Pancreas (tissue), 10 donors: ENCODE data around the gene CFB. TPM values are rescaled to one million over a fixed set of nuclear protein-coding genes. Genes with fewer than 3 reads are reported as not detected.

Experiments used
- ATAC-seq, 4 donors: fragments of 200-7000 bp; cut with Tn5 transposase; one replicate each; pipeline versions ENCODE4 v1.8.0 to v1.9.1; 2020; ENCODE audit warnings: mild to moderate bottlenecking in 4 of 4, moderate library complexity in 4 of 4
- DNase-seq, 6 donors: peaks; one replicate each; pipeline ENCODE4 v3.0.0-alpha.2; 2020
- FAIRE-seq: peaks from 2 replicates; lab custom pipeline; 2012; peaks lifted over from hg19 to GRCh38; lab: Jason Lieb, UNC
- H3K27ac ChIP-seq, 4 donors: fragments of 200-600 bp; sonication (generic); 1 replicate in 3 of 4; 2 replicates in 1 of 4; pipeline versions ENCODE4 v1.5.0 to v1.8.0; 2020
- H3K27me3 ChIP-seq, 4 donors: fragments of 200-600 bp; one replicate each; pipeline ENCODE4 v1.8.0; 2021
- H3K36me3 ChIP-seq, 3 donors: fragments of 200-600 bp; sonication (generic) in 1 of 3; one replicate each; pipeline versions ENCODE4 v1.5.0 to v1.8.0; 2020 to 2021
- H3K4me1 ChIP-seq, 3 donors: fragments of 200-600 bp; one replicate each; pipeline ENCODE4 v1.8.0; 2021
- H3K4me3 ChIP-seq, 4 donors: fragments of 200-600 bp; sonication (generic) in 2 of 4; one replicate each; pipeline versions ENCODE4 v1.5.0 to v1.8.0; 2020 to 2021
- H3K9me3 ChIP-seq, 4 donors: fragments of 200-600 bp; one replicate each; pipeline ENCODE4 v1.8.0; 2021
- CTCF ChIP-seq, 4 donors: fragments of 200-600 bp; sonication (generic) in 3 of 4; IDR thresholded peaks; one replicate each; pipeline versions ENCODE4 v1.5.0 to v1.8.0; 2021; ENCODE audit warnings: antibody characterized with exemption in 4 of 4
- WGBS, 2 donors: extraction: QIAGEN DNeasy Blood & Tissue Kit; methylation state at CpG; one replicate each; pipeline ENCODE4 v1.1.7; 2013; 5-methylcytosine and 5-hydroxymethylcytosine counted together
- intact Hi-C, 3 donors: fragments of 100-400 bp; cut with DNase I; formaldehyde crosslinking; loops; one replicate each; pipeline versions ENCODE4 v1.11.1 to v1.14.2; 2022
- polyA plus RNA-seq, 2 donors: library from polyadenylated mRNA; stranded (reverse); fragments of 200-250 nt; gene quantifications; one replicate each; pipeline ENCODE4 v1.2.3, GENCODE V29; 2013
- total RNA-seq, 6 donors: library from RNA; stranded (reverse); fragmentation: NEBNext Ultra II Directional in 4 of 6; extraction: Animal tissue kit (Norgen Biotek cat#: 25700) in 4 of 6; gene quantifications; one replicate each; pipeline versions ENCODE4 v1.2.1 to v1.2.4, GENCODE V29; 2021 to 2023
- donor health status: healthy with polysubstance abuse.
- donor health status: DM: no; HTN: no; CAD: no; lungs with moderate emphysema.
- donor health status: DM: no; HTN: no; CAD: no.
- donor health status: control.
- donor health status: control.
- donor health status: Bipolar disorder and iron deficiency.
- donor health status: DM: yes; HTN: yes; CAD: no.
- donor health status: DM: no; HTN: no; CAD: no.
- donor health status: DM: no; HTN: no; CAD: no.
- donor health status: DM: yes; HTN: yes; CAD: no.

CFB gene
- total RNA-seq (100 to 1,000 TPM in 2 of 6 donors, 10 to 100 TPM in 4; 23.4 to 330 (median 57.1) TPM), polyA plus RNA-seq (100 to 1,000 TPM; 101 to 117 TPM)

- Histone ChIP-seq H3K4me1 (peaks cover 0 to 9% (median 0%) of the 10 kb centered on the region in 3 donors), H3K9me3 (no peaks in the 10 kb centered on the region), H3K27me3 (no peaks in the 10 kb centered on the region), H3K4me3 (peak within 1 kb of the TSS in 2 of 4 donors; percentile 2 to 42), H3K36me3 (no peaks in the 10 kb centered on the region), H3K27ac (peak within 1 kb of the TSS; percentile 51 to 85 (median 70))
- no peak for TF ChIP-seq CTCF (IDR thresholded peaks at IDR 0.05)
- 37 to 39% methylated on average over 11 of the region's 11 CpGs for WGBS, 2 donors
- DNase-seq (peak; percentile 69 to 87 (median 77)), ATAC-seq (peak; percentile 79 to 91 (median 86)), FAIRE-seq (no peak)
- intact Hi-C loops: no loop called here
Observed at GRCh38 chr6:31945507-31946369, at the start of gene CFB. CFB (plus strand) TSS chr6:31946095; CDS start chr6:31946222, 127 bp downstream.

- TF ChIP-seq CTCF (IDR thresholded peaks at IDR 0.05): no peak
- peak overlapping the region in 2 of 4 donors; percentile 31 to 39 for H3K27ac ChIP-seq
- no peaks in the 10 kb centered on the region for H3K9me3 ChIP-seq
- H3K36me3 ChIP-seq: peaks cover 0 to 21% (median 8%) of the 10 kb centered on the region in 3 donors
- H3K4me3 ChIP-seq: peak overlapping the region in 3 of 4 donors; percentile 80 to 97 (median 92)
- intact Hi-C loops: no loop called here
- ATAC-seq: no peak
- FAIRE-seq: no peak
- no peaks in the 10 kb centered on the region for H3K27me3 ChIP-seq
- H3K4me1 ChIP-seq: peaks cover 4 to 5% (median 5%) of the 10 kb centered on the region in 3 donors
- no peak for DNase-seq
- 38 to 44% methylated on average over 4 of the region's 4 CpGs for WGBS, 2 donors
Observed at GRCh38 chr6:31896493-31896855, 49.4 kb upstream of the CFB start.

- Histone ChIP-seq H3K27ac (peak overlapping the region; percentile 16 to 60 (median 35)), H3K4me3 (peak overlapping the region; percentile 62 to 97 (median 86)), H3K4me1 (peaks cover 4 to 5% (median 5%) of the 10 kb centered on the region in 3 donors), H3K27me3 (no peaks in the 10 kb centered on the region), H3K36me3 (peaks cover 0 to 15% (median 8%) of the 10 kb centered on the region in 3 donors), H3K9me3 (no peaks in the 10 kb centered on the region)
- peak in 4 of 6 donors; percentile 33 to 72 (median 57) for DNase-seq
- no peak for TF ChIP-seq CTCF (IDR thresholded peaks at IDR 0.05)
- 3 to 4% methylated on average over 24 to 41 of the region's 62 CpGs for WGBS, 2 donors
- intact Hi-C loops: no loop called here
- no peak for FAIRE-seq
- no peak for ATAC-seq
Observed at GRCh38 chr6:31896856-31897611, 48.9 kb upstream of the CFB start.

- no peaks in the 10 kb centered on the region for H3K27me3 ChIP-seq
- 0% methylated on average over 27 to 49 of the region's 49 CpGs for WGBS, 2 donors
- H3K4me3 ChIP-seq: peak within 1 kb of the TSS; percentile 62 to 97 (median 86)
- H3K36me3 ChIP-seq: peaks cover 0 to 10% (median 2%) of the 10 kb centered on the region in 3 donors
- peak; percentile 69 to 84 (median 74) for ATAC-seq
- H3K27ac ChIP-seq: peak within 1 kb of the TSS; percentile 47 to 79 (median 60)
- intact Hi-C loops: no loop called here
- no peaks in the 10 kb centered on the region for H3K9me3 ChIP-seq
- peak; percentile 80 to 93 (median 86) for DNase-seq
- H3K4me1 ChIP-seq: peaks cover 4 to 8% (median 5%) of the 10 kb centered on the region in 3 donors
- no peak for TF ChIP-seq CTCF (IDR thresholded peaks at IDR 0.05)
- no peak for FAIRE-seq
Observed at GRCh38 chr6:31897612-31898382, 48.1 kb upstream of the CFB start, which contains the start of gene EHMT2. EHMT2 (minus strand) TSS chr6:31897698; CDS start chr6:31897677, 21 bp downstream.
